Keratinocyte (primary cell): ENCODE measurements around the gene TNS4. TPM values are rescaled to one million over a fixed set of nuclear protein-coding genes. Genes with fewer than 3 reads are reported as not detected.
A peak's percentile ranks its signal among the peaks of the same experiment; 100 is the strongest.

ENCODE experiments used
- DNase-seq: peaks from one replicate; pipeline ENCODE4 v3.0.0-alpha.2; 2011; ENCODE audit warnings: low read depth, missing footprints, low spot score
- FAIRE-seq: peaks from 2 replicates; lab custom pipeline; 2011; peaks lifted over from hg19 to GRCh38; lab: Jason Lieb, UNC
- H2AFZ ChIP-seq: 2 replicates; pipeline ENCODE4 v1.6.0; 2012; ENCODE audit warnings: low read length, control low read depth, inconsistent platforms; ENCODE audit not compliant: control insufficient read depth
- H3K27ac ChIP-seq: 2 replicates; pipeline ENCODE4 v1.5.1; 2011; ENCODE audit warnings: low read length; ENCODE audit not compliant: control insufficient read depth, insufficient read depth
- H3K27me3 ChIP-seq: 3 replicates; pipeline ENCODE4 v1.6.0; 2011; ENCODE audit warnings: low read length; ENCODE audit not compliant: control insufficient read depth, insufficient read depth; ENCODE audit errors: extremely low read depth
- H3K36me3 ChIP-seq, 2 experiments: 2 replicates in 1 of 2; 3 replicates in 1 of 2; pipeline ENCODE4 v1.5.1; 2011; ENCODE audit warnings: low read length in 2 of 2, mild to moderate bottlenecking in 1 of 2; ENCODE audit not compliant: control insufficient read depth in 2 of 2, insufficient read depth in 2 of 2; ENCODE audit errors: extremely low read depth in 1 of 2
- H3K4me1 ChIP-seq: 3 replicates; pipeline ENCODE4 v1.5.1; 2011; ENCODE audit warnings: low read length; ENCODE audit not compliant: control insufficient read depth, insufficient read depth; ENCODE audit errors: extremely low read depth
- H3K4me2 ChIP-seq: 3 replicates; pipeline ENCODE4 v1.6.0; 2011; ENCODE audit warnings: low read depth, low read length; ENCODE audit not compliant: control insufficient read depth, insufficient read depth; ENCODE audit errors: extremely low read depth
- H3K4me3 ChIP-seq, 3 experiments: fragments of 200-600 bp in 1 of 3; sonication (generic) in 1 of 3; 2 replicates in 2 of 3; 3 replicates in 1 of 3; pipeline ENCODE4 v1.5.1; 2011 to 2016; ENCODE audit warnings: low read length in 3 of 3, mild to moderate bottlenecking in 3 of 3, control low read depth in 2 of 3, inconsistent platforms in 1 of 3, low read depth in 1 of 3, mixed read lengths in 1 of 3, mixed run types in 1 of 3, moderate library complexity in 1 of 3; ENCODE audit not compliant: control insufficient read depth in 2 of 3, insufficient read depth in 2 of 3; ENCODE audit errors: extremely low read depth in 1 of 3
- H3K79me2 ChIP-seq: 2 replicates; pipeline ENCODE4 v1.6.0; 2012; ENCODE audit warnings: low read length; ENCODE audit not compliant: control insufficient read depth, insufficient read depth
- H3K9ac ChIP-seq: 3 replicates; pipeline ENCODE4 v1.6.0; 2011; ENCODE audit warnings: low read length; ENCODE audit not compliant: control insufficient read depth, insufficient read depth; ENCODE audit errors: extremely low read depth
- H3K9me1 ChIP-seq: 3 replicates; pipeline ENCODE4 v1.6.0; 2011; ENCODE audit warnings: low read length; ENCODE audit not compliant: control insufficient read depth, insufficient read depth; ENCODE audit errors: extremely low read depth
- H3K9me3 ChIP-seq: 2 replicates; pipeline ENCODE4 v1.5.1; 2012; ENCODE audit warnings: low read depth, low read length; ENCODE audit not compliant: control insufficient read depth
- H4K20me1 ChIP-seq: 3 replicates; pipeline ENCODE4 v1.6.0; 2011; ENCODE audit warnings: low read length; ENCODE audit not compliant: control insufficient read depth, insufficient read depth; ENCODE audit errors: extremely low read depth
- CTCF ChIP-seq, 3 experiments: IDR thresholded peaks in 1 of 3; conservative IDR thresholded peaks in 1 of 3; optimal IDR thresholded peaks in 1 of 3; 2 replicates in 2 of 3; 3 replicates in 1 of 3; pipeline versions ENCODE3 to v1.5.1; 2011; ENCODE audit warnings: low read length in 3 of 3, mild to moderate bottlenecking in 3 of 3, moderate library complexity in 2 of 3, control low read depth in 1 of 3, inconsistent platforms in 1 of 3; ENCODE audit not compliant: insufficient read depth in 2 of 3; ENCODE audit errors: extremely low read depth in 1 of 3
- EZH2 ChIP-seq: IDR thresholded peaks from one replicate; pipeline ENCODE4 v1.6.1; 2012; ENCODE audit warnings: inconsistent platforms, mild to moderate bottlenecking, low read length, moderate library complexity
- dilution Hi-C: fragments of 300-500 bp; cut with MboI; formaldehyde crosslinking; loops from one replicate; pipeline ENCODE4 v1.7.0; 2020; ENCODE audit warnings: low sequenced_read_pairs; ENCODE audit not compliant: extremely low pct_ligation_motif_present
- polyA plus RNA-seq, 5 experiments: library from polyadenylated mRNA; depleted of rRNA in 3 of 5; stranded (reverse) in 3 of 5; stranded (forward) in 1 of 5; unstranded in 1 of 5; fragments of >200 nt; gene quantifications; 1 replicate in 1 of 5; 2 replicates in 3 of 5; 3 replicates in 1 of 5; pipeline versions ENCODE4 v1.2.1 to v1.2.3, GENCODE V29; 2011 to 2012; ENCODE audit warnings: missing spikeins in 2 of 5, low read depth in 1 of 5, low replicate concordance in 1 of 5

TNS4 gene
- polyA plus RNA-seq, 1 donor (not counting 4 experiments of a cell fraction or from before 2014, with no cell fraction given) = 160 TPM

- Histone ChIP-seq H3K9me3 (no peaks in the 10 kb centered on the region), H4K20me1 (no peaks in the 10 kb centered on the region), H3K9ac (no peak overlapping the region), H3K79me2 (no peaks in the 10 kb centered on the region), H2AFZ (no peak overlapping the region), H3K27ac (no peak overlapping the region), H3K9me1 (peaks cover 7% of the 10 kb centered on the region), H3K4me1 (peaks cover 44% of the 10 kb centered on the region), H3K4me2 (no peak overlapping the region), H3K36me3 (no peaks in the 10 kb centered on the region), H3K27me3 (no peaks in the 10 kb centered on the region), H3K4me3 (no peak overlapping the region)
- dilution Hi-C loops = no loop called here
- FAIRE-seq = no peak
- DNase-seq = no peak
- TF ChIP-seq CTCF (optimal IDR thresholded peaks at IDR 0.05 in 1 of 3, IDR thresholded peaks at IDR 0.05 in 1 of 3, conservative IDR thresholded peaks at IDR 0.05 in 1 of 3; ENCODE audit: extremely low read depth in 1 of 3, insufficient read depth in 2 of 3, low read length in 3 of 3) (no peak), EZH2 (no peak)
Observed at GRCh38 chr17:40545660-40546059, 44.2 kb upstream of the TNS4 start.

GRCh38 chr17:40542558-40543411 lies 41.4 kb upstream of the TNS4 start:
- no peaks in the 10 kb centered on the region for H3K79me2 ChIP-seq
- H3K4me3 ChIP-seq = no peak overlapping the region
- H3K9me1 ChIP-seq = peaks cover 4% of the 10 kb centered on the region
- H3K4me1 ChIP-seq = peaks cover 44% of the 10 kb centered on the region
- no peaks in the 10 kb centered on the region for H4K20me1 ChIP-seq
- no peaks in the 10 kb centered on the region for H3K9me3 ChIP-seq
- H3K27me3 ChIP-seq = no peaks in the 10 kb centered on the region
- H3K9ac ChIP-seq = peak overlapping the region; percentile 45
- no peak overlapping the region for H2AFZ ChIP-seq
- no peak for TF ChIP-seq CTCF (optimal IDR thresholded peaks at IDR 0.05 in 1 of 3, IDR thresholded peaks at IDR 0.05 in 1 of 3, conservative IDR thresholded peaks at IDR 0.05 in 1 of 3; ENCODE audit: extremely low read depth in 1 of 3, insufficient read depth in 2 of 3, low read length in 3 of 3)
- no peak for TF ChIP-seq EZH2
- H3K36me3 ChIP-seq = no peaks in the 10 kb centered on the region
- peak overlapping the region; percentile 71 for H3K27ac ChIP-seq
- H3K4me2 ChIP-seq = peak overlapping the region; percentile 72
- dilution Hi-C loops = no loop called here
- DNase-seq (no peak), FAIRE-seq (peak; percentile 85)
